Right atrium auricular region (tissue), 2 donors: ENCODE data around the gene KLHL11. TPM values are rescaled to one million over a fixed set of nuclear protein-coding genes. Genes with fewer than 3 reads are reported as not detected.

Experiments used
- DNase-seq: peaks from one replicate; pipeline ENCODE4 v3.0.0-alpha.2; 2019; ENCODE audit warnings: low spot score
- H3K27ac ChIP-seq, 2 donors: fragments of 200-600 bp; sonication (generic); 1 replicate in 1 of 2; 2 replicates in 1 of 2; pipeline ENCODE4 v1.5.1; 2016 to 2019
- H3K27me3 ChIP-seq, 2 donors: fragments of 200-600 bp; sonication (generic); one replicate each; pipeline versions ENCODE4 v1.5.1 to v1.6.0; 2017 to 2019
- H3K36me3 ChIP-seq: fragments of 200-600 bp; sonication (generic); one replicate; pipeline ENCODE4 v1.5.1; 2016
- H3K4me1 ChIP-seq, 2 donors: fragments of 200-600 bp; sonication (generic); one replicate each; pipeline versions ENCODE4 v1.5.1 to v1.6.0; 2017 to 2019
- H3K4me3 ChIP-seq, 2 donors: fragments of 200-600 bp; sonication (generic); 1 replicate in 1 of 2; 2 replicates in 1 of 2; pipeline ENCODE4 v1.5.1; 2017 to 2019; ENCODE audit warnings: mild to moderate bottlenecking in 1 of 2, moderate library complexity in 1 of 2
- H3K9me3 ChIP-seq, 2 donors: fragments of 200-600 bp; sonication (generic); one replicate each; pipeline ENCODE4 v1.5.1; 2019
- CTCF ChIP-seq, 2 donors: fragments of 200-600 bp; sonication (generic); IDR thresholded peaks; one replicate each; pipeline ENCODE4 v1.5.1; 2019; ENCODE audit warnings: antibody characterized with exemption in 2 of 2
- total RNA-seq, 2 donors: library from RNA; depleted of rRNA; stranded (reverse); fragments of >200 nt; gene quantifications; one replicate each; pipeline ENCODE4 v1.1.0, GENCODE V29; 2016

KLHL11 gene
- total RNA-seq, 2 donors from 2014 or later = 6.9 to 8.7 TPM

DNA sequence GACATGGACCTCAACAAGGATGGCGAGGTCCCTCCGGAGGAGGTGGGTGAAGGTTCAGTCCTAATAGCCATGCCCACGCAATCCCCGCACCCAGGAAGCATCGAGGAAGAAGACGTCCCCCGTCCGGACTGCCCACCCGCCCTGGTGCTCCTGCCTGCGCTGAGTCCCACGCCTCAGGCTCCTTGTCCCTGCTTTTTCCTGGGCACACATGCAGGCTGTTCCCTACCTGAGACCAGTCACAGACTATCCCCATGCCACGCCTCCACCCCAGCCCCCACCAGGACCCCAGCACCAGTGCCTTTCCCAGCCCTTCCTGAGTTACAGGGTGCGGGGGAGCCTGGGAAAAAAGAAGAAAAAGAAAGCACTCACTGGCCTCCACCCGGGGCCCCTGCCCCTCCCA lies 43.4 kb downstream of the KLHL11 start:
- Histone ChIP-seq H3K27me3 (no peaks in the 10 kb centered on the region), H3K9me3 (no peaks in the 10 kb centered on the region), H3K4me1 (no peaks in the 10 kb centered on the region), H3K36me3 (peaks cover 19% of the 10 kb centered on the region), H3K4me3 (no peak overlapping the region), H3K27ac (no peak overlapping the region)
- no peak for TF ChIP-seq CTCF (IDR thresholded peaks at IDR 0.05)
- no peak for DNase-seq

DNA sequence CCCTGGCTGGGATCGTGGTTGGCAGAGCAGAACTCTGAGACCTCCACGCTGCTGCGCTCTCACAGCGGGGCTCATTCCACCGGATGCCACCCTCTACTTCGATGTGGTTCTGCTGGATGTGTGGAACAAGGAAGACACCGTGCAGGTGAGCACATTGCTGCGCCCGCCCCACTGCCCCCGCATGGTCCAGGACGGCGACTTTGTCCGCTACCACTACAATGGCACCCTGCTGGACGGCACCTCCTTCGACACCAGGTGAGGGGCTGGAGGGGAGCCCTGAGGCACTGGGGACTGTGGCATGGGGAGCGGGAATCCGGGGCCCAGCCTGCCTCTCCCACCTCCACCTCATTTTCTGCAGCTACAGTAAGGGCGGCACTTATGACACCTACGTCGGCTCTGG lies 47.2 kb downstream of the KLHL11 start:
- Histone ChIP-seq H3K36me3 (no peaks in the 10 kb centered on the region), H3K27me3 (no peaks in the 10 kb centered on the region), H3K4me1 (peaks cover 0 to 10% of the 10 kb centered on the region in 2 donors), H3K4me3 (no peak overlapping the region), H3K27ac (no peak overlapping the region), H3K9me3 (no peaks in the 10 kb centered on the region)
- no peak for TF ChIP-seq CTCF (IDR thresholded peaks at IDR 0.05)
- DNase-seq = no peak

GRCh38 chr17:41816637-41817320 lies 48.4 kb downstream of the KLHL11 start:
- Histone ChIP-seq H3K27ac (no peak overlapping the region), H3K36me3 (no peaks in the 10 kb centered on the region), H3K4me1 (peaks cover 0 to 22% of the 10 kb centered on the region in 2 donors), H3K9me3 (no peaks in the 10 kb centered on the region), H3K4me3 (no peak overlapping the region), H3K27me3 (no peaks in the 10 kb centered on the region)
- TF ChIP-seq CTCF (IDR thresholded peaks at IDR 0.05) = no peak
- DNase-seq = no peak

- Histone ChIP-seq H3K36me3 (no peaks in the 10 kb centered on the region), H3K27ac (peak overlapping the region in 1 of 2 donors; percentile 76), H3K27me3 (no peaks in the 10 kb centered on the region), H3K4me1 (peaks cover 0 to 44% of the 10 kb centered on the region in 2 donors), H3K4me3 (no peak overlapping the region), H3K9me3 (no peaks in the 10 kb centered on the region)
- no peak for DNase-seq
- TF ChIP-seq CTCF (IDR thresholded peaks at IDR 0.05) = no peak
Observed at GRCh38 chr17:41814195-41814594, 51.0 kb downstream of the KLHL11 start.

DNA sequence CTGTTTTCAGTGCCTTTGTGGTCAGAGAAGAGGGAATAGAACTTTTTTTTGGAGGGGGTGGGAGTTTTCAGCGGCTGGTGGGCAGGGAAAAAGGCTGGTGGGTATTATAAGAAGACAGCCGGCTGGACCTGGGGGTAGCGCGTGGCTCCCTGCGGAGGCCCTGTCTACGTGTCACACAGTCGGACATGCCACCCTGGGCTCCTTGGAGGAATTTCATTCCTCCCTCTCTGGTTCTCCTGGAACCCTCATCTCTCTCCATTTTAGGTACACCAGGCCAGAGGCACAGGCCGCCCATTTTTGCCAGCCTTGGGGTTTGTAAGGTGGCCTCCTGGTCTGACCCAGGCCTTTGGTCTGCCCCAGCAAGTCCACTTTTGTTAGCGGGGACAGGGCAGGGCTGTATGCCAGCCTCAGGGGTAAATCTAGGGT lies 51.5 kb downstream of the KLHL11 start:
- Histone ChIP-seq H3K36me3 (no peaks in the 10 kb centered on the region), H3K27me3 (no peaks in the 10 kb centered on the region), H3K9me3 (no peaks in the 10 kb centered on the region), H3K27ac (peak overlapping the region; percentile 76 to 82), H3K4me1 (peaks cover 0 to 48% of the 10 kb centered on the region in 2 donors), H3K4me3 (peak overlapping the region in 1 of 2 donors; percentile 83)
- no peak for TF ChIP-seq CTCF (IDR thresholded peaks at IDR 0.05)
- no peak for DNase-seq
